ENCODE data around the gene NALCN.

The NALCN gene

DNA sequence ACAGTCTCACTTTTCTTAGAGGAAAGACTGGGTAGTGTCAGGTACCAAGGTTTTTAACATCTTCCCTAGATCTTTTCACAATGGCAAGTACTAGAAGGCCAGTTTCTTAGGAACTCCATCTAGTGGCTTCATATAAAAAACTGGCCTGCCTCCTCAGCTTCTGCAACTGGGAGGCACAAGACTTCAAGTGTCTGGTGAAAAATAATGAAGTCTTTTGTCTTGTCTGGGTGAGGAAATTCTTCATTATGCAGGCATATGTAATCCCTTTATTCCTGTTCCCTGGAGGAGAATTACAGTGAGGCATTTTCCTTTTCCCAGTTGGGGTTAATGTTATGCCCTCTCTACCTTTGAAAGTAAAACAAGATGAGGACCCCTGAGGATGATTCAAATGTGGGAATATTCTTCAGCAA lies 300.5 kb downstream of the NALCN start:
- peak; percentile 3 for DNase-seq

DNA sequence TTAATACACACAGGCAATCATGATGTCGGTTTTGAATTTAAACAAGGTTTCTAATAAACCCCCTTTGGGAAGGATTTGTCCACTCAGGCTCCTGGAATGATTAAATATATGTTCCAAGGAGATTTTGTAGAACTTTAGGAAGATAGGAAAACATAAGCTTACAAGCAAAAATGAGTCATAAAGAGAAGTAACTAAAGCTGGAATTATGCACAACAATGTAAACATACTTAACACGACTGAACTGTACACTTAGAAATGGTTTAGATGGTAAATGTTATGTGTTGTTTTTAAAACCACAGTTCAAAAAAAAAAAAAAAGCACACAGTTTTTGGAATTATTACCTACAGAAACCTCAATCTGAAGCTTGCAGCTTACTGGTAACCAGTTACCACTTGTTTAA lies 304.4 kb downstream of the NALCN start:
- DNase-seq: peak; percentile 23

DNA sequence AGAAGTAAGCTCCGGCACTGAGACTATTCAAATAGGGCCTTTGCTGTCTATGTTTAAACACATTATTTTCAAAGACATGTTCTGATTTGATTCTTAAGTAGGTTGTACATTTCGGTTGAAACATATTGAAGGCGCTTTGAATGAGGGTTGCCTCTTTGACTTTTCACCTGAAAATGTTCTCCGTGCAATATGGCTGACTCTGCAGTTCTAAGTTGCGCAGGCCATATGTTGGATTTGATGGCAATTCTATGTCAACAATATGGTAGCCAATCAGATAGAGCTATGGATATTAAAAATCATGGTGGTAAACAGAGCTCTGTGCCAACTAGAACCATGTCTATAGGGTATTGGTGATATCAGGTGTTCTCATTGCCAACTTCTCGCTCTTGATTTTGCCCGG lies 307.3 kb downstream of the NALCN start:
- no peak for DNase-seq

DNA sequence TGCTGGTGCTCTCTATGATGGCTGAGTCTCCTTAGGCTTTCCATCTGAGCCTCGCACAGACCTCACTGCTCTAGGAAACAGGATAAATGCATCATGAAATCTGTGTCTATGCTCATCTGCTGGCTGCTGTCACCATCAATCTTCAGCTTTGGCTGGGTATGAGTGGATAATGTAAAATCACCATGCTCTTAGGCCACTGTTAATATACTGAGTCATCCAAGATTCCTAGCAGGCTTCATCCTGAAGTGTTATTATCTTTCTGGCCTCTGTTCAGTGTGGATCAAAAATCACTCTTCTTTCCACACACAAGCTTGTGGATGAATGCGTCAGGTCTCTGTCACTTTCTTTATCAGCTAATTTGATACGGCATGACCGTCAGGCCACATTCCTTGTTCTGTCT lies 317.4 kb downstream of the NALCN start:
- no peak for DNase-seq

DNA sequence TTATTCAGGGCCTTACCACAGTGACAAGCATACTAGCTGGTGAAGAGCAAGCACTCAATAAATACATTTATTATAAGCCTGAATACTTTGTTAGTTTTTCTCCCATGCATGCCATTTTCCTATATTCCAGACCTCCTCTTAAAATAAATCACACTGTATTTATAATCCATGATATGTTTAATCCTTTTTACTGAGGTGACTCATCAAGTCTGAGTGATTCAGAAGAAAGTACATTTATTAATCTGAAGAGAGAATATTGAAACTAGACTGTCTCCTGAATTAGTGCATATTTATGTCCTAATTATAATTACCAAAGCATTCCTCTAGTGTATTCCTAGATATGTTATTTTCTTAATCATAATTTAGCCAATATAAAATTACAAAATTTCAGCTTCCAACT lies 323.3 kb downstream of the NALCN start:
- peak; percentile 30 for DNase-seq

DNA sequence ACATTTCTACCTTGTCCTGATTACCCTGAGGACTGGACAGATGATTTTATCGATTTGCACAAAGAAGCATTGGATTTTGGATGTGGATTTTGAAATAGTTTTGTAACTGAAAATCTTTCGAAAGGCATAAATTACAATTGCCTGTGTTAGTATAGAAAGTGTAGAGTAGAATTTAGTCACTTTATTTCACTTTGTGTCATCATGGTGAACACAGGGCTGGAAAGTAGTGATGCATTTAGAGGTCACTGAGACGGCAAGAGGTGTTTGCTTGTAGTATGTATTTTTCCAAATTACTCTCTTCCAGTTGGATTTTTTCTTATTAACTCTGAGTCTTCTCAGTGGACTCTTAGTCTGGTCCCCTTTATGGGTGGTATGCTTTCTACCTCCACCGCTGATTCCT lies 326.0 kb downstream of the NALCN start:
- DNase-seq: no peak

DNA sequence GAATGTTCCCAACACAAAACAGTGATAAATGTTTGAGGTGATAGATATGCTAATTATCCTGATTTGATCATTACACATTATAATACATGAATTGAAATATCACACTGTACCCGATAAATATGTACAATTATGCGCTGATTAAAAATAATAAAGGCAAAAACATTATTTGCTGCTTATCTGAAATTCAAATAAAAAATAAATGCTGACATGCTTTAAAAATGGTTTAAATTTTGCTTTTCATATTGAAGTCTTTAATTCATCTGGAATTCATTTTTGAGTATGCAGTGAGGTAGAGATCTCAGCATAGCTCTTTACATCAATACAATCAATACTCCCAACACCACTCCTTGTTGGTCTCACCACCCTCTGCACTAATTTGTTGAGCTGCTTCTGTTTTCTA lies 330.8 kb downstream of the NALCN start:
- no peak for DNase-seq

DNA sequence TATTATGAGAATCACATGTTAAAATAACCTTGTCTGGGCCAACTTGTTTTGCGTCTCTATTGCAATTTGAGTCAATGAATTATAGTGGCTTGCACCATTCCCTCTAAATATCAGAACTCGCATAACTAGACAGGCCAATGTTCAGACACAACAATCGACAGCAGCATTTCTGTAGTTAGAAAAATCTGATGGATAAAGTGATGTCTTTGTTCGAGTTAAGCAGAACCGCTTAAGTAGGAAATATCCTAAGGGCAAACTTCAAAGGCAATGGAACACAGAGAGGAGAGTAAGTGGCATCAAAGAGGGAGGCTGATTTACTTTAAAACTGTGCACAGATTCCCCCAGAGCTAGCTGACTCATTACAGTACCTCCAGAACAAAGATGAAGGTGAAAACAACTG lies 333.9 kb downstream of the NALCN start:
- no peak for DNase-seq

DNA sequence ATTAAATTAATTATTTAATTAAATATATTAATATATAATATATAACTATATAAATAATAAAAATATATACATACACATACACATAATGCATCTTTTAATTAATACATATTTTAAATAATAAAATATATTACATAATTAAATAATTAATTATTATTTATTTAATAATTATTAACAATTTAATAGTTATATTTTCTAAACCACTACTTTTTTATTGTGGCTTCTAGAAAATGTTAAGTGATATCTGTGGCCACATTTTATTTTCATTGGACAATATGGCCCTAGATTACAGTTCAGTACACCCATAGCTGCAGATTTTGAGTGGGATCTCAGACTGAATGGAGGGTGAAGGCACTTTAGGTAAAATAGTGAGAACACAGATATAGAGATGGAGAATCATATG lies 335.7 kb downstream of the NALCN start:
- no peak for DNase-seq

DNA sequence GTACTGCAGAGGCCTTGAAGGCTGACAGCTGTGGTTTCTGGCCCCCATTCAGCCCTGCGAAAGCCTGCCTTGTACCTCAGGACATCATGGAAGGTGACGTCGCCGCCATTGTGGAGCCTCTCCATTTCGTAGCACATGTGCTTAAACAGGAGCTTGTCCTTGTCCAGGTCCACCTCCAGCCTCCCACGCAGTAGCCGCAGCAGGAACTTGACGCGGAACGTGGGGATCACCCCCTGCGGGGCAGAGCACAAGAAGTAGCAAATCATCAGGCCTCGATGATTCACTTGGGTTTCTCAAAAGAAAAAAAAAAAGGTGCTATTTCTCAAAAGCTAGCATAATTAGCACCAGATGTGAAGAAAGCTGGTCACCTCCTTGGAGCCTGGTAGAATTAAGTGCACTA lies 351.0 kb downstream of the NALCN start:
- DNase-seq: no peak

DNA sequence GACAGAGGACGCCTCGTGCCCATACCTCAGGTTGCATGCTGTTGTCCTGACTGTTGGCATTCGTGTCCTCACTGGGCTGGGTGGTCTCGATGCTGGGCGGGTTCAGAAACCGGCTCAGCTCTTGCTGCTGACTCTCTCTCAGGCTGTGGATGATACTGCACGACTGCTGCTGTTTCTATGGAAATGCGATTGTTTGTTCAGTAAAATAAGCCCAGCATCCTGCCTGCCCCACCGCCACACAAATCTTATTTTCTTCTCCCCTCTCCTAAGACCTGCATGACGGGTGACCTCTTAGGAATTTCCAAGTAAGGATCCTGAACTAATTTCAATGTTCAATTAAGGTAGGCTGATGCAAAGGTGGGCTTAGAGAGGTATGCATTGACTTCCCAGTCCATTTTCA lies 356.5 kb downstream of the NALCN start:
- DNase-seq: no peak

DNA sequence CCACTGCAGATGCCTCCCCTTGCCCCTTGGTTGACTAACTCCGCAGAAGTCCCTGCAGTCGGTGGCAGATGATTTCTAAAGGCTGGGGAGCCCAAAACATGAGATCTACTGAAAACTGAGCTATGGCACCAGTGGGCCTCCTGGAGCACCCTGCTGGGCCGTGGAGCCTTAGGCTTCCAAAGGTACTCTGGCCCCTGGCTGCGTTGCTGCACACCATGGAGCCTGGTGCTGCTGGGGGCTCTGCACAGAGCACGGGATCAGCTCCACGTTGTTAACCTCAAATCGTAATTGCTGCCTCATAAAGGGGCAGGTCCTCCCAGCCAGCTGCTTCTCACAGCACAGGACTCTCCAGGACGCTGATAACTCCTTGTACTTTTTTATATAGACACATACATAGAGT lies 357.5 kb downstream of the NALCN start:
- no peak for DNase-seq

DNA sequence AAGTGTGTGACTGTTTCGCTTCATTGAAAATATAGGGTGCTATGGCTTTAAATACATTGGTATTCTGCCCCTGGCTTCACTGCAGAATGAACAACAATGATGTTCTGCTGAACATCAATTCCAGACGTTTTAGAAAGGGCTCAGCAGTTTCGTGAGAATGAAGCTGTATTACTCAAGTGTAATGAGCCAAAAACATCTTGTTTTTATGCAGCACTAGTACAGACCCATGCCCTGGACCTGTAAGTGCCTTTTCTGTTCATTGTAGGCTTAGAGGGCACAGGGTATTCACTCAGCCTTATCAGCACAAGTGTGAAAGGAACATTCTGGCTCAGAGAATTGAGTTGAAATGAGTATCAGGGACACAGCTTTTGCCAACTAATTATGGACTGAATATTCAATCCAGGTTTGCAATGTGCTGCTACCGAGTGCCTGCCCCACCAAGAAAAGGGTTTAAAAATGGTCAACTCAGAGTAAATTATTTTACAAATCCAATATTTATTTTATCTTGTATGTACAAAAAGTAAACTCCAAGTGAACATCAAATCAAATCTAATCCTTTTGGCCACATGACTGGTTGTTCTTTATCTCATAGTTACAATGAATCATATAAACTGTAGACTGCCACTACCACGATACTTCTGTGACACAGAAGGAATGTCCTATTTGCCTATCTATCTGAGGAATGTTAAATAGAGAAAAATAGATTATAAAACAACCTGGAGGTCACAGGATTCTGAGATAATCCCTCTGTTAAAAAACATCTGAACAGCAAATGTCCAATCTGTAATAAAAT lies 362.8 kb downstream of the NALCN start:
- no peak for DNase-seq

DNA sequence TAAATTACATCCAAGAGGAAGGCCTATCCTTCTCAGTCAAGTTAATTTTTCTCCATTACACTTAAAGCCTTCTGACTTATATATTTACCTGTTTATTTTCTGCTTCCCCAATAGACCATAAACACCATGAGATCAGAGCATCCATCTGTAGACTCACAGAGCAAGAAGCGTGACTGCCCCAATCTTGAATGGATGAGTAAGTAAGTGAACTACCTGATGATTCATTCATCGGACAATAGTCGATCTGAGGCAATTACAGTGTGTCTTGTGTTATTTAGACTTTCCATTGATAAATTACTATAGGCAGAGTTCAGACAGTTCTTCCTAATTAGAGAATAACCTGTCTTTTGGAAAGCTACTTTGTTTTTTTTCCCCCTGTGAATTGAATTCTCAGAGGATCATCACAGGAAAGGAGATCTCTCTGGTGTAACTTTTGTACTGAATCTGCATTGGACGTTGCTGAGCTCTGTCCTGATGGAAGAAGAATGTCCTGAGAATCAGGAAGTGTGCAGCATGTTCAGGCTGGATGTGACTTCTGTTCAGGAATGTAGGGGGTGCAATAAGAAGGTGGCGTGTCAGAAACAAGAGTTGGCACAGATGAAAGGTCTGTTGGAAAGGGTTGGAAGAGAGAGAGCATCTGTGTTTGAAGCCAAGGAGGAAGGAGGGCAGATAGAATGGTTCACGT lies 367.0 kb downstream of the NALCN start:
- peak; percentile 3 for DNase-seq

DNA sequence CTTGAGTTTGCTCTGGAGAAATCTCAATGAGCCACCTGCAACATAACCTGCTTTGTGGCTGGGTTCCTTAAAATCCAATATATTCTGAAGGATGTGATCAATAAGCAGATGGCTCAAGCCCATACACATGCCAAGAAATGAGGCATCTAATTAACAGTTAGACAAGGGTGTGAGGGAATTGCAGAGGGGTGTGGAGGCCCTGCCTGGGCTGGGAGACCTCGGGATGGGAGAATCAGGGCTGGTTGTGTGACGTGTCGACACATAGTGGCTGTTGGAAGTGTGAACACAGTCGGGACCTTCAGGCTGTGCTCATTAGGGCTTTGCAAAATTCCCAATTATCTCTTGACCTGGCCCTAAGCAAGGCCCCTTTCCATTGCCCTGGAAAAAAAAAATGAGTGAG lies 379.8 kb downstream of the NALCN start:
- no peak for DNase-seq

DNA sequence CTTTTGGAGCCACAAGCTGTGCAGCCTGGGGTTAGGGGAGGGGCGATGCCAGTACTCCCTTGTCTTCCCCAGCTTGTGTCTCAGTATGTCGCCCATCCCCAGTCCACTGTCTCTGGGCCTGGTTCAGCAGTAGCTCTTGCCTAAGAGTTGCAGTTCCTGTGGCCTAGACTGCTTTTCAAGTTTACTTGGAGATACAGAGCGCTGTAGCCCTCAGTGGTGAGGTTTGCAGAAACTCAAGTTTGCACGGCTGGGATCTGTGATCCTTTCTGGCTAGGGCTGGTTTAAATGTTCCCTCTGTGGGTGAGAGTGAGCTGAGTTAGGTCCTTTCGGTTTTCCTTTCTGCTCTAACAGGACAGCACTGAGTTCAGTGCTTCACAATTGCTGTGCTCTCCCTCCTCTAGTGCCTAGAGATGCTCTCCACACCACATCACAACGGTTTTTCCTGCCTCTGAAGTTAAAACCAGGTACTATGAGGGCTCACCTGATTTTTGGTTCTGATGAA lies 381.1 kb downstream of the NALCN start:
- no peak for DNase-seq

DNA sequence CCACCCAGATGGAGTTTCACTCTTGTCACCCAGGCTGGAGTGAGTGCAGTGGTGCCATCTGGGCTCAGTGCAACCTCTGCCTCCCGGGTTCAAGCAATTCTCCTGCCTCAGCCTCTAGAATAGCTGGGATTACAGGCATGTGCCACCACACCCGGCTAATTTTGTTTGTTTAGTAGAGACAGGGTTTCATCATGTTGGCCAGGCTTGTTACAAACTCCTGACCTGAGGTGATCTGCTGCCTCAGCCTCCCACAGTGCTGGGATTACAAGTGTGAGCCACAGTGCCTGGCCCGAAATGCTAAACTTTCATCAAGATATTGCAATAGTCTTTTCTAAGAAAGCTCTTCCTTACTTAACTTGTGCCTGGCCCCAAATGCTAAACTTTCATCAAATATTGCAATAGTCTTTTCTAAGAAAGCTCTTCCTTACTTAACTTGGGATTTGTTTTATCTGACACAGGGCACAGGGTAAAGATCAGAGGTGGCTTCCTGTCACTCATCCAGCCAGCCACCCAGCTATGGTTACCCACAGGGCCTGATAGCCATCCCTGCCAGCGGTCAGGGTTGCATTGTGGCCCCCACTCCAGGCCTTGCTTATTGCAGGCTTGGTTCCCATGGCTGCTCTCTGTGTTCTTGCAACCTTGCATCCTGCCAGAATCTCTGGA lies 389.4 kb downstream of the NALCN start:
- no peak for DNase-seq

DNA sequence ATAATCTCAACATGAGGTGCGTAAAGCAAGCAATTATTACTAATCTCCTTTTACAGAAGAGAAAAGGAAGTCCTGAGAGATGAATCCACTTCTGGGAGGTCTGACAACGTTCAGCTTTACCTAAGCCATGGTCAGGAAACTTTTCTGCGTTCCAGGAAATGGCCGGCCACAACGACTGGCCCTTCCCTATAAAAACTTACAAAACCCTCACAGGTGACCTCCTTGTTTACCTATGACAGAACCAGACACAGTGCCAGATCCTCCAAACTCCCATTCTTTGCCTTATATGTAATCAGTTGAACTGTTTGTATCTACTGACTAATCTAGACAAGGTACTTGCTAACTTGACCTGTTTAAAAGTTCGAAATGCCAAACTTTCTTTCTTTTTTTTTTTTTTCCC lies 390.0 kb downstream of the NALCN start:
- no peak for DNase-seq

DNA sequence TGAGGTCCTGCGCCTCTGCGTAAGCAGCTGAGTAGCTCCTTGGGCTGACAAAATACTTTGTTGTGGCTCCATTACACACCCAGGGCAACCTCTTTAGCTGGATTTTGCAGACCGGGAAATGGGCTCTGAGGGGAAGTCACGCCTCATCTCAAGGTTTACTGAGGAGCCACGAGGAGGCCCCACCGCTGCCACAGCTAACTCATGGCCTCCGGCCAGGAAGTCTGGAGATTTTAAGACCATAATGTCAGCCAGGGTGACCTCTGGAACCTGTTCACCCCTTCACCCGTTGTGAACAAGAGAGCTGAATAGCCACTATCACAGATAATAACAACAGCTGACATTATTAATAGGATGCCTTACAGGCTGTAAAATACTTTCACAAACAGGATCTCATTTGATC lies 390.4 kb downstream of the NALCN start:
- DNase-seq: no peak

DNA sequence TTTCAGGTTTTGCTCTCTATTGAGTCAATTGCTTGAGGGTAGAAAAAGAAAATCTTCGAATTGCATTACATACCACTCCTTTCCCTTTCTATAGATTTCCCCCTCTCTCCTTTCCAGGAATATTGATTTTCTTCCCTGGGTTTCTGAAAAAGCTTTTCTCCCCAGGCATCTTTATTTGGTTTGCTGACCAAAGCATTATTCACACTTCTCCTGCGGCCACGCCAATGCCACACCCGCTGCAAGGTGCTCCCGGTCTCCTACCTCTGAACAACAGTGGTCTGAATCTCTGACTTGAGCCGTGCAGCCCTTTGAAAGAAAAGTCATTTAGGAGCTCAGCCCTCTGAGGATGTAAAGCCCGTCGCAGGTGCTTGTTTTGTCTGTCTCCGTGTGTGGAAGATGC lies 390.8 kb downstream of the NALCN start:
- DNase-seq: no peak

DNA sequence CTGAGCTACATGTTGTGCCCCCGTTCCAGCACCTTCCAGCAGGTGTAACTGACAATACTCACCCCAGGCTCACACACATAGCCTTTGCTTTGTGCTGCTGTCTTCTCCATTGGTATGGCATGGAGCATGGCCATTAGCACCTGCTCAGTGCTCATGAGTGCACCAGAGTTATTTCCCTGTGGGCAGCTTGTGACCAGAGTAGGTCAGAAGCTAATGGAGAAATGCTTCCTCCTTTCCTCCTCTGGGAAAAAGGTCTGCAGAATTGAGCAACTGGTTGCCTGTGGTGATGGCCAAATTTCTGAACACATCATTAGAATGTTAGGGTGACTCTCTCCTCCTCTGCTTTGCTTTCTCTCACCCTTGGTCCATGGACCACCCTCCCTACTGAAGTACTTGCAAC lies 397.2 kb downstream of the NALCN start:
- DNase-seq: peak; percentile 8

DNA sequence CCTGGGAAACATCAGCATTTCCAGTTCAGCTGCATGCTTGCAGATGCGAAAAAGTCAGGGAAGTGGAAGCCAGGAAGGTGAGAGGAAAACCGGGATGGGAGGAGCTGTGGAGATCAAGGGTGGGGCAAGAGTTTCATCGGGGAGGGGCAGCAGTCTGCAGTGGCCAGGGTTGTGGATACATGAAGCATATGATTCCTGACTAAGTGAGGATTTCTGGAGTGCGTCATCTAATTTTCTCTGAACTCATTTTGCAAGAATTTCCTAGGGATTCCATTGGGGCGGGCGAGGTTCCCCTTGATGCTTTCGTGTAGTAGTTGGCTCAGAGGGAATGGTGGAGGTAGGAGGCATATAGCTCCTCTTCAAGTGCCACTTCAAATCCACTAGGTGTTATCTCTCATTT lies 397.6 kb downstream of the NALCN start:
- peak; percentile 81 for DNase-seq

DNA sequence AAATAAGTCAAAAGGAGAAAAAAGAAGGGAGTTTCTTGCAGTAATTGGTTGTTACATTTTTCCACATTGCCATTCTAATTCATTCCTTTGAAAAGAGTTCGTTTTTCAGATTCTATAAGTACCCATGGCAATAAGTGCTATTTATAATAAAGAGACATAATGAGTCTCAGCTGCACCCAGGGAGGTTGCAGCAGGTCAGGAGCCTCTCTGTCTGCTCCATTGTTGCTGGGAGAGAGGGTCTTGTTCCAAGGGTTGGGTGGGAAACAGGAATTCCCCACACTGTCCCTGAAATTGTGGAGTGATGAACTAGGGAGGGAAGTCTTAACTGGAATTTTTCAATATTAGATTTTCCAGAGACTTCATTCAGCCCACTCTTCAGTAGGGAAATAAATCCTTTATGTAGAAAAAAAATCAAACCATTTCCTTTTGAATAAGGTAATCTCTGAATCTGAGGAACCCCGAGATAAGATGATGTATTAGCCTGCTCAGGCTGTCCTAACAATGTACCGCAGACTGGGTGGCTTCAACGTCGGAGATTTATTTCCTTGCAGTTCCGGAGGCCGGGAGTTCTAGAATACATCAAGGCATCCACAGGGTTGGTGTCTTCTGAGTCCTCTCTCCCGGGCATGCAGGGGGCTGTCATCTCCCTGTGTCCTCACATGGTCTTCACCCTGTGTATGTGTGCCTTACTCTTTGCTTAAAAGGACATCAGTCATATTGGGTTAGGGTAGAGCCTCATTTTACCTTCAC lies 399.0 kb downstream of the NALCN start:
- no peak for DNase-seq

Data from HCEC 1CT (cell line).